ENCODE data around the gene TPPP3.

Gene TPPP3

GRCh38 chr16:67341250-67341649 lies 52.0 kb downstream of the TPPP3 start:
- no peak for DNase-seq

All from C1 segment of cervical spinal cord (tissue), 14 donors.